Smooth muscle cell of the brain vasculature (primary cell): Measurements from ENCODE around the gene GBF1.

ENCODE experiments used
- DNase-seq: peaks from one replicate; pipeline ENCODE4 v3.0.0-alpha.2; 2012; ENCODE audit warnings: low read depth, low spot score

GBF1 gene

DNA sequence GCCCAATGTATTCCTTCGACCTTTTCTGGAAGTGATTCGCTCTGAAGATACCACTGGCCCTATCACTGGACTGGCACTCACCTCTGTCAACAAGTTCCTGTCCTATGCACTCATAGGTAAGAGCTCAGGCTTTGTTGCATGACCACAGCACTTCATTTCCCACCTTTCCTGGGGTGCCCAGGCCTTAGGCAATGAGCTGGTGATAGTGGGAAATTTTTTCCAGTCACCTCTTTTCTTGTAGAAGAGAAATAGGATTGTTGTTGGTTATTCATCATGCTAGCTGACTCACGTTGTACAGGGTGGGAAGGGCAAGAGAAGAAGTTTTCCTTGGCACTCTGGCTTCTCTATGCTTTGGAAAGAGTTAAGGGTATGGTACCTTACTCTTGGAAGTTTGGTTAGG is 98.7 kb downstream of the GBF1 start:
- DNase-seq, result no peak

DNA sequence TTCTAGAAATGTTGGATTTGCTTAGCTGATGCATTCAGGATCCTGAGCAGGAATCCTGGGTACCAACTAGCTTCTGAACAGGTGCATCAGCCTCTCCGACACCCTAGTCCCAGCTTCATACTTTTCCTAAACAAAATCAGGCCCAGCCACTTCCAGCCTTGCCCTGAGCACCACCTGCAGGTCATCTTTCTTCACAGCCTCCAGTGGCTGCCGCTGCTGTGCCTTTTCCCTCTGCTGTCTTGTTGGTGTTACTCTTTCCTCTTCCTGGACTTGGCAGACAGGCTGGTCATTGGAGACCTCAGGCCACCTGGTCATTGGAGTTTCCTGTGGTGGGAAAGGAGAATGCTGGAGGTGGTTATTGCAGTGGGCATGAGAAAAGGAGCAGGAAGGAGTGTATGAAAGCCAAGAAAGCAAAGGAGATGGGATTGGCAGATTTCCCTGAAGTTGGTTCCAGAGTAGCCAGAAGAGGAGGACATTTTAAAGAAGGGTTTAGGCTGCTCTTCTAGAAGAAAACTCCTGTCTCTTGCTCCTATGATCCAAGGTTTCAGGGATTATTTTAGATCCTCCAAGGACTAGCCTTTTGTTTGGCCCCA is 102.0 kb downstream of the GBF1 start:
- DNase-seq, result no peak

DNA sequence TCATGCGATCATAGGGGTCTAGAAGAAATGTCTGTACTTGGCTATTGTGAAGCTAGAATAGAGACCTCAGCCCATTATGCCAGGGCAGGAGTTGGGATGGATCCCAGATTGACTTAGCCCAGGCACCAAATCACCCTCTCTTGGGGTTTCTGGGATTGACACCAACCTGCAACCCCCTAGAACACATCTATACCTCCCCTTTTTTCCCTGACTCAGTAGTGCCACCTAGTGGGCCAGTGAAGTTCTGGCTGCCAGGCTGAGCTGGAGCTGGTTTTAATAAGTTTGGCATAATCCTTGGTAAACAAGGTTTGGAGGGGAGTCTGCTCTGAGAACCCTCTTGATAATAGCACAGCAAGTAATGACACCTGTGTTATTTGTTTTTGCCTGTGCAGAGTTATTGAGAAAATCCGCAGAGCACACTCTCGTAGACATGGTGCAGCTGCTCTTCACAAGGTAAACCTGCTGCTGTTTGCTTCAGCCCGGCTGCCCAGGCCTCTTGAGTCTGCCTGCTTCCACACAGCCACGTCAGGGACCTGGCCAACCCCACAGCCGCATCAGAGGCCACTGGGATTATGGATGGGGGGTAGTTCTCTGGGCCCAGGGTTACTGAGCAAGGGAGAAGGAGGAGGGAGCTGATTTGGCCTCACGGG is 106.9 kb downstream of the GBF1 start:
- peak; percentile 26 for DNase-seq

DNA sequence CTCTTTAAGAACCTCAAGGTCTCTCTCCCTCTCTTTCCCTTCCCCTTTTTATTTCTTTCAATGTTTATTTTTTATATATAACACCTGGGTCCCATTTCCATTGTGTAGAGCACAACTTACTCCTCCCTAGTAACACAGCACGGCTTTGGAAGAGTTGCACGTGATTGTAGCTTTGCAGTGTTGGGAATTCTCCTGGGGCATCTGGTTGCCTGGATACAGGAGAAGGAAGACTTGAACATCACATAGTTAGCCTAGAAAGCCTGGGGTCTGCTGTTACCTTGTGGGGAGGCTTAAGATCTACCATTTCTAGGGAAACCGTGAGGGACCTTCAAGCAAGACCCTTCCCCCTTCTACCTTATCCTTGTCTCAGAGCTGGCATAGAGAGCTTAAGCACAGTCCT is 109.1 kb downstream of the GBF1 start:
- DNase-seq, result no peak

DNA sequence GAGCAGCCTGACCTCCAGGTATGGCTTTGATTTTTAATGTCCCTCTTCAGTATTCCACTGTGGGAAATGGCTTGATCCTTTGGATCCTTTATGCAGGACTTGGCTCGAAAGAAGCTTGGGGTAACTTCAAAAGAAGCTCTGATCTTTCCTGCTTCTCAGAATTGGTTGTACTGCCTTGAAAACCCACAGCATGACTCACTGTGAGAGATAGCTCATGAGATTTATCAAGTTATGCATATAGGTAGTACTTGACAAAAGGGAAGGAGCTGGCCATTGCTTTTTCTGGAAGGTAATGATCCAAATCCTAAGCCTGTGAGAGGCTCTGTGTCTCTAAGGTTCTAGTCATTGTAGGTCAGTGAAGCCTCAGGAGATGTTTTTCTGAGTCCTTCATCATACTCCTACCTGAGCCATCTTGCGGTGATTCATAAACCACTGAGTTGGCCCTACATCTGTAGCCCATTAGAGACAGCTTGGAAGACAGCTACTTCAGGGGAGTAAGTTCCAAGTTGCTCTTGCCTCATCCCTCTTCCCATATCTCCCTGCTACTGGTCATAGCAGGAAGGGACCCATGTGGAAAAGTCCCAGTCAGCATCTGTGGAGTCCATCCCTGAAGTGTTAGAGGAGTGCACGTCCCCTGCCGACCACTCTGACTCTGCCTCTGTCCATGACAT is 113.5 kb downstream of the GBF1 start:
- no peak for DNase-seq

DNA sequence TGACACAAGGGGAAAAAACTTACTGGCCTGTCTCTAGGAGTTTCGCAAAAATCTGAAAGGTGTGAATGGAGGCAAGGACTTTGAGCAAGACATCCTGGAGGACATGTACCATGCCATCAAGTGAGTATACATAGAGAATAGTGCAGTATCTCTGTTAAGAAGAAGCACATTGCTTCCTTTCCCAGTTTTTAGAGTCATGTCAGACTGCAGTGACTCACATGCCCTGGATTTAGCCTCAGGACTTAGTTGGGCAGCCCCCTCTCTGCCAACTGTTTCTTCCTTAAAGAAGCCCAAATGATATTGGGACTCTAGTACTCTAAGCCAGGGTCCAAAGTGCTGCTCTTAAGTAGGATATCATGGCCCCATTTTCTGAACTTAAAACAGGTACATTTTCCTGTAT is 122.1 kb downstream of the GBF1 start:
- DNase-seq, result no peak

DNA sequence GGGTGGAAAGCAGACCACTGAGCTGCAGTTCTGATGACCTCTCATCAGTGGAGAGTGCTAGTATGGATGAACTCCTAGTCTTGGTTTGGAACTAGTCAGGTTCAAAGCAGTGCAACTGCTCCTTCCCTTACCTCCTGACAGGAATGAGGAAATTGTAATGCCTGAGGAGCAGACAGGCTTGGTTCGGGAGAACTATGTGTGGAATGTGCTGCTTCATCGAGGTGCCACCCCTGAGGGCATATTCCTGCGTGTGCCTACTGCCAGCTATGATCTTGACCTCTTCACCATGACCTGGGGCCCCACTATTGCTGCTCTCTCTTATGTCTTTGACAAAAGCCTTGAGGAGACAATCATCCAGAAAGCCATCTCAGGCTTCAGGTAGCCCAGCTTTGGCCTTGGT is 122.7 kb downstream of the GBF1 start:
- no peak for DNase-seq

DNA sequence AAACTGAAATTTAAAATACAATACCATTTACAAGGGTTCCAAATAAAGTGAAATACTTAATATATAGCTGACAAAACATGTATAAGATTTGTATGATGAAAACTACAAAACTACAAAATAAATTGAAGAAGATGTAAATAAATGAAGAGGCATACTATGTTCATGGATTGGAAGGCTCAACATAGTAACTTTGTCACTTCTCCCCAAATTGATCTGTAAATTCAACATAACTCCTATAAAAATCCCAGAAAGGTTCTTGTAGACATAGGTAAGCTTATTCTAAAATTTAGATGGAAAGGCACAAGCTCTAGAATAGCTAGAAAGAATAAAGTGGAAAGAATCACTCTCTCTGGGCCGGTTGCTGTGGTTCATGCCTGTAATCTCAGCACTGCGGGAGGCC is 126.0 kb downstream of the GBF1 start:
- no peak for DNase-seq

DNA sequence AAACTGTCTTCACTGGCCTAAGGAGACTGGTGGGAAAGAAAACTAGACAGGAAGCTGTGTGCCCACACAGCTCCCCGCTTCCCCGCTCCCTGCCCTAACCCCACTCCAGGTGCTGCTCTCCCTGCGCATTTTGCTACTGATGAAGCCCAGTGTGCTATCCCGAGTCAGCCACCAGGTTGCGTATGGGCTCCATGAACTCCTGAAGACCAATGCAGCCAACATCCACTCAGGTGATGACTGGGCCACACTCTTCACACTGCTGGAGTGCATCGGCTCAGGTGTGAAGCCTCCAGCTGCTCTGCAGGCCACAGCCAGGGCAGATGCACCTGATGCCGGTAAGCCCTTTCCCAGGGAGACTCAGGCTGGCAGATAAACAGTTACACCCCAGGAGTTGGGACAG is 129.9 kb downstream of the GBF1 start:
- no peak for DNase-seq

DNA sequence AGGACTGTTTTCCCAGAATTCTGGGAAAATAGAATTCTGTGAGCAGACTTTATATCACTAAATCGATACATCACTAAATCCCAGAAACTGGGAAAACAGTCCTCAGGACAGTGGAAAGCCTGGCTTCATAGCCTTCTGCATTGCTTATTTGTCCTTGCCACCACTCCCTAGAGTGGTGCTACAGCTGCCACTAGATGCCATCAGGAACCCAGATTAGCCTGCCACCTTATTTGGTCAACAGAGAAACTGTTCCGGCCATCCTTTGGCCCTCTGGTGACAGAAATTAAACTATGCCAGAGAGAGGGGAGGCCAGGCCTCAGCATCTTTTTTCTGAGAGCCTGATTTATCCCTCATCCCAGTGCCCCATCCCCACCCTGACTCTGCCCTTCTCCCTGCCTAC is 130.5 kb downstream of the GBF1 start:
- DNase-seq, result no peak

DNA sequence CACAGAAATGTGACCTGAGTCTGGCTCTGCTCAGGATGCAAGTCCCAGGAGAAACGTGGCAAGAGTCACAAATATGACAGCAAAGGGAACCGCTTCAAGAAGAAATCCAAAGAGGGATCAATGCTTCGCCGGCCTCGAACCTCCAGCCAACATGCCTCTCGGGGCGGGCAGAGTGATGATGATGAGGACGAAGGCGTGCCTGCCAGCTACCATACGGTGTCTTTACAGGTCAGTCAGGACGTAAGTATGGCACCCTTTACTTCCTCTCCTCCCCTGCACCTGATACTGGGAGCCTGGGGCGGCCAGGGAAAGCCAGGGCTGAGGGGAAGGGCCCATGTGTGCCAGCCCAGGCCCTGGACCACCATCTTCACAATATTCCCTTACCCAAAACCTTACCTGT is 131.6 kb downstream of the GBF1 start:
- no peak for DNase-seq

DNA sequence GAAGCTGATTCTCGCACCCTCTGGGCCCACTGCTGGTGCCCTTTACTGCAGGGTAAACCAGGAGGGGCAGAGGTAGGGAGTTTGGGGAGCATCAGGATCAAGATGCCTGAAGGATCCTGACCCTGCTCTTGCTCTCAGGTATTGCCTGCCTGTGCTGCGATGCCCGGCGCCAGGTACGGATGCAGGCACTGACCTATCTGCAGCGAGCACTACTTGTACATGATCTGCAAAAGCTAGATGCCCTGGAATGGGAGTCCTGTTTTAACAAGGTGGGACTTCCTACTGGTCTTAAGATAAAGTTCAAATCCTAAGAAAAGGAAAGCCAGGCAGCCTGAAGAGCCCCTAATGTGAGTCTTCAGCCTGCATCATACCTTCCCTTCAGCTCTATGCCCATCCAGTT is 134.1 kb downstream of the GBF1 start:
- no peak for DNase-seq

DNA sequence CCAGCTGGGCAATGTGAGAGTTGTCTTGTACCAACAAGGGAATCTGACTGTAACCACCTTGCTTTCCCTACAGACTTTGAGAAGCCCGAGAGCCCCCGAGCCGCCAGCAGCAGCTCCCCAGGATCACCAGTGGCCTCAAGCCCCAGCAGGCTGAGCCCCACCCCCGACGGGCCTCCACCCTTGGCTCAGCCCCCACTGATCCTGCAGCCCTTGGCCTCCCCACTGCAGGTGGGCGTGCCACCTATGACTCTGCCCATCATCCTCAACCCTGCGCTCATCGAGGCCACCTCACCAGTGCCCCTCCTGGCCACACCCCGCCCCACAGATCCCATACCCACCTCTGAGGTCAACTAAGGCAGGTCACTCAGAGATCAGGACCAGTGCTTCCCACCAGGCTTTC is 136.7 kb downstream of the GBF1 start:
- DNase-seq, result no peak

DNA sequence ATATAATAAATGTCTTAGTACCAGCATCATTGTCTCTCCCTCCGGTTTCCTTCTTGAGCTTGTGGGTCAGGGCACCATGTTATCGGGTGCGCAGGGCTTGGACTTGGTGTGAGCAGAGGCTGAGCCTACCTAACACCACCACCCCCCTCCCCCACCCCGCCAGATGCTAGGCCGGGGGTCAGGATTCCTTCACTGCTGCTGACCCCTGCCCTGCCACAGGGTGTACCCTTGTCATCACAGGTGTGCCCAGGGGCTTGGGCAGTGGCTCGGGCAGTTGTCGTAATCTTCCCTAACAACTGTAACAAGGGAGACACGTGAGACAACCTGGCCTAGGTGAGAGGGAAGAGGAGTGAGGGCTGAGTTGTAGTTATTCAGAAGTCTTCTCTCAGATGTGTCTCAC is 137.5 kb downstream of the GBF1 start:
- DNase-seq, result no peak

DNA sequence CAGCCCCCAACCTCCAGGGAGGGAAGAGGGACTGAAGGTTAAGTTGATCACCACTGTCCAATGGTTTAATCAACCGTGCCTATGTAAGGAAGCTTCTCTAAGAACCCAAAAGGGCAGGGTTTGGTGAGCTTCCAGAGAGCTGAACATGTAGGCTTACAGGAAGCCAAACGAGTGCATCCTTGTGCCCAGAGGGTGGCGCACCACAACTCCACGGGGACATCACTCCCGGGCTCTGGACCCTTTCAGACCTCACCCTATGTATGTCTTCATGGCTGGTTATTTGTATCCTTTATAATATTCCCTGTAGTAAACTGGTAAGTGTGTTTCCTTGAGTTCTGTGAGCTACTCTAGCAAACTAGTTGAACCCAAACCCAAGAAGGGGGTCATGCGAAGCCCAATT is 138.7 kb downstream of the GBF1 start:
- no peak for DNase-seq

DNA sequence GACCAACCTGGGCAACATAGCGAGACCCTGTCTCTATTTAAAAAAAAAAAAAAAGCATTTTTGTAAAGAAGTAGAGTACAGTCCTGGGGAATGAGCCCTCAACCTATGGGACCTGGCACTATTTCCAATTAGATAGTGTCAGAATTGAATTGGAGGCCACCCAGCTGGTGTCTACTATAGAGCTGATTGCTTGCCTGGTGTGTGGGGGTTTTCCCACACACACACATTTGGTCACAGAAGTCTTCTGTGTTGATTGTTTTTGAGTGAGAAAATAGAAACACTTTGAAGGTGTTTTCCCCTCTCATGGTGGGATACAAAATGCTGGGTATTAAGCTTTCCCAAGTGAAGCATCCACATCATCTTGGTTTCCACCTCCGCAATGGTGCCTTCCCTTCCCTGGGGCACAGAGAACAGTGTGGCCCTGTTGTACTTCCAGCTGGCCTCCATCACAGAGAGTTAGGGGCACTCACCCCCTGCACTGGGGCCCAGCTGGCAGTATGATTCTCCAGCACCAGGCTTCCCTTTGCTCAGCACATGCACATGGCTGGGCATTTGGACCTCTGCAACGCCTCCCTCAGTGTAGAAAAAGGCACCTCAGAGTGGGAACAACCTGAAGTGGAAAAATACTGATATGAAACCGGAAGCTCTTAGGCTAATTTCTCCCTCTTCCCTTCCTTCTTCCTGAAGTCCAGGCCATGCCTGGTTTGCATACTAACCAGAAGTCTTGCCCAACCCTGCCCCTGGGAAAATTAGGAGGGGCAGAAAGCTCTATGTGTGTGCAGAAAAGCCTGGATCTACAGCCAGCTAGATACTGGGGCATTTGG is 139.5 kb downstream of the GBF1 start:
- DNase-seq, result no peak

DNA sequence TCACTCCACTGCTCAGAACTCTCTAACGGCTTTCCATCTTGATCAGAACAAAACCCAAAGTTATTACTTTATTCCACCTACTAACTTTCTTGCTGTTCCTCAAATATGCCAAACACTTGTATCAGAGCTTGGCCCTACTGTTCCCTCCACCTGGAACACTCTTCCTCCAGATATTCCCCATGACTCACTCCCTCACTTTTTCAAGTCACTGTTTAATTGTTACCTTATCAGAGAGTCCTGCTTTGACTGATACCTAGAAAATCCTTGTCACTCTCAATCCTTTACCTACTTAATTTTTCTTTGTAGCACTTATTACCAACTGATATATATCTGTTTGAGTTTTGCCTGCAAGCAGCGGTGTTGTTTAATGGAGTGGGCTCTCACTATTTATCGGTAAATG is 144.6 kb downstream of the GBF1 start:
- DNase-seq, result no peak

DNA sequence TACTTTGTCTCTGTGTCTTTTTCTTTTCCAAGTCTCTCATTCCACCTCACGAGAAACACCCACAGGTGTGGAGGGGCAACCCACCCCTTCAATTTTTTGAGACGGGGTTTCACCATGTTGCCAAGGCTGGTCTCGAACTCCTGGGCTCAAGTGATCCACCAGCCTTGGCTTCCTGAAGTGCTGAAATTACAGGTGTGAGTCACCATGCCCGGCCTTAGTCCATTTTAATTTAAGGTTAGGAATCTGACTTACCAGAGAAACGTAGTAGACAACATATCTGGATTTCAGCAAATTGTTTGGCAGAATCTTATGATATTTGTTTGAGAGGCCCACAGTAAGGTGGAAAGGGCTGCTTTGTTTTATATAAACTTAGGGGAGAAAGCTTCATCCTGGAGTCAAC is 147.0 kb downstream of the GBF1 start:
- no peak for DNase-seq

DNA sequence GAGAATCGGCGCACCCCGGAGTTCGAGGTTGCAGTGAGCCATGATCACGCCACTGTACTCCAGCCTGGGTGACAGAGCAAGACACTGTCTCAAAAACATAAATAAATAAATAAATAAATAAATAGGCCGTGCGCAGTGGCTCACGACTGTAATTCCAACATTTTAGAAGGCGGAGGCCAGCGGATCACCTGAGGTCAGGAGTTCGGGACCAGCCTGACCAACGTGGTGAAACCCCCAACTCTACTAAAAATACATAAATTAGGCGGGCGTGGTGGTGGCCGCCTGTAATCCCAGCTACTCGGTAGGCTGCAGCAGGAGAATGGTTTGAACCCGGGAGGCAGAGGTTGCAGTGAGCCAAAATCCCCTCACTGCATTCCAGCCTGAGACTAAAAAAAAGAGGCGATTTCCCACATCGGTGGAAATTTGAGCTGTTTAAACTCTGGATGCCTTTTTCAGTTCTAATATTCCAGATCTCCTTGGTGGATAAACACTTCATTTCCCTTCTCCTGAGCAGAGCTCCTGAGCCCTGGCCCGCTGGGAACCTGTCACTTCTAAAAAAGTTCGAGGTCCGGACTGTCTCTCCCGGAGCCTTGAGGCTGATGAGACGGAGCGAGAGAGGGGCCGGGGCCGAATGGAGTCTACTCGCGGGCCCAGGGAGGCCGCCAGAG is 148.2 kb downstream of the GBF1 start:
- DNase-seq, result no peak

DNA sequence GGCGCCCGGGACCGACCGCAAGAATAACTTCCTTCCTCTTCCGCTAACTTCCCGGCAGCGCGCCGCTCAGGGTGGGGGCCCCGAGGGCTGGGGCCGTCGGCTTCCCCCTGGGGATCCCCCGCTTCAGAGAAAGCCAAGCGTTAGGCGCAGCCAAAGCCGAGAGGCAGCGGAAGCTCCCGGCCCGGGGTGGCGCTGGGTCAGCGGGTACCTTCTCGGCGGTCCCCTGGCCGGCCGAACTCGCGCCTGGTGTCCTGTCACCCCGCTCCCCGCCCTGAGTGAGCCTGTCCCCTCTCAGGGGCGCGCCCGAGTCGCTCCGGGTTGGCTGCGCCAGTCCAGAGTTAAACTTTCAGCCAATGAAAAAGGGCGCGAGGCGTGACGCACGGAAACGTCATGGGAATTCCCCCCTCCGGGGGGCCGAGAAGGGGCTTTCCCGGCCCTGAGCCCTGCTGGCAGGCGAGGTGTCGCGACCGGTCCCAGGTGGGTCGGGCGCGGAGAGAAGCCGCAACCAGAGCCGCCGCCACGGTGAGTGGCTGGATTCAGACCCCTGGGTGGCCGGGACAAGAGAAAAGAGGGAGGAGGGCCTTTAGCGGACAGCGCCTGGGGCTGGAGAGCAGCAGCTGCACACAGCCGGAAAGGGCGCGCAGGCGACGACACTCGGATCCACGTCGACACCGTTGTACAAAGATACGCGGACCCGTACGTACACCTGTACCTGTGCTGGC is 148.9 kb downstream of the GBF1 start:
- peak; percentile 70 for DNase-seq

DNA sequence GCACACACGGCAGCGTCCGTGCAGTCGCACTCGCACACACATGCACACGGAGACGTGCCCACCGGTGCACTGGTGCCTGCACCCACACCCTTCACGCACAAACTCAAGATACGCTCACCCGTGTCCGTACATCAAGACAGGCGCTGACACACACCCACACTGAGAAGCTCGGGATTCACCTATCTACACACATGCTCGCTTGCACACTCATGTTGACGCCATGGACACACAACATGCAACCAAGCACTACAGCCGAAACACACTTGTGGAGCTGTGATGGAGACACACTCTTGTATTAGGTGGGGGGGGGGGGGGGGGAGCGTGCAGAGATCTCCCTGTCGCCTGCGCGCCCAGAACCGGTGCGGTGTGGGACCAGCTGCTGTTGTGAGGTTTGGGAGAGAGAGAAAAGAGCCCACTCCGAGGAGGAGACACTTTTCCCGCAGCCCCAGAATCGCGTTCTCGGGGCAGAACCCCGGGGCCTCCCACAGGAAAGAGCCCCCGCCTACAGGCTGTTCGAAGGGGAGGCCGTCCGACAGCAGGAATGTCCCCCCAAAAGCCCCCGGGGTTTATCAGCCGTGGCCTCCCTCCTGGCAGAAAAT is 149.6 kb downstream of the GBF1 start:
- no peak for DNase-seq
